ELR (cell line): ENCODE measurements around the gene ISG20L2.
A peak's percentile ranks its signal among the peaks of the same experiment; 100 is the strongest.

Experiments
- DNase-seq: peaks from one replicate; pipeline ENCODE4 v3.0.0-alpha.2; 2015; ENCODE audit warnings: low read depth

Gene ISG20L2

GRCh38 chr1:156752843-156753482 is 24.4 kb upstream of the ISG20L2 start:
- no peak for DNase-seq

GRCh38 chr1:156751757-156752481 is 23.4 kb upstream of the ISG20L2 start:
- peak; percentile 96 for DNase-seq

GRCh38 chr1:156751451-156751756 is 22.8 kb upstream of the ISG20L2 start, which contains the start of gene HDGF:
TSS of gene HDGF (minus strand) at chr1:156751675. CDS start at chr1:156751429, 246 bp downstream.
- no peak for DNase-seq

GRCh38 chr1:156750711-156751450 is 22.3 kb upstream of the ISG20L2 start:
- DNase-seq, result peak; percentile 60

- peak; percentile 61 for DNase-seq
These were observed 21.7 kb upstream of the ISG20L2 start for GRCh38 chr1:156750191-156750672.

GRCh38 chr1:156749419-156750118 is 21.0 kb upstream of the ISG20L2 start:
- DNase-seq, result peak; percentile 36

- DNase-seq, result peak; percentile 80
These were observed 20.3 kb upstream of the ISG20L2 start for GRCh38 chr1:156748670-156749418.

GRCh38 chr1:156747742-156748669 is 19.4 kb upstream of the ISG20L2 start:
- DNase-seq, result peak; percentile 80

- DNase-seq, result peak; percentile 96
These were observed 18.4 kb upstream of the ISG20L2 start for GRCh38 chr1:156746728-156747631.

- DNase-seq, result no peak
These were observed 17.8 kb upstream of the ISG20L2 start for GRCh38 chr1:156746406-156746727.

- DNase-seq, result no peak
These were observed 17.3 kb upstream of the ISG20L2 start for GRCh38 chr1:156745881-156746280.

- no peak for DNase-seq
These were observed 16.3 kb upstream of the ISG20L2 start for GRCh38 chr1:156744786-156745419.

GRCh38 chr1:156744344-156744743 is 15.8 kb upstream of the ISG20L2 start:
- no peak for DNase-seq

- DNase-seq, result no peak
These were observed 15.1 kb upstream of the ISG20L2 start for GRCh38 chr1:156743367-156744302.

- DNase-seq, result no peak
These were observed 14.2 kb upstream of the ISG20L2 start for GRCh38 chr1:156742801-156743200.

GRCh38 chr1:156742017-156742416 is 13.5 kb upstream of the ISG20L2 start:
- no peak for DNase-seq

- DNase-seq, result no peak
These were observed 13.0 kb upstream of the ISG20L2 start for GRCh38 chr1:156741481-156741983.
